ENCODE measurements around the gene TARM1.
A peak's percentile ranks its signal among the peaks of the same experiment; 100 is the strongest.
"Not testable (repeated sequence)": the region's sequence is repeated elsewhere in the genome, so short reads cannot be mapped to it uniquely, and the experiment has no call there.

TARM1 gene

GRCh38 chr19:54081032-54081431 lies at the start of gene TARM1:
TARM1 (minus strand) TSS chr19:54081365; CDS start chr19:54081340, 25 bp downstream.
- no peak for DNase-seq

GRCh38 chr19:54129617-54129996 lies 48.4 kb upstream of the TARM1 start:
- DNase-seq = no peak

- no peak for DNase-seq
These were observed 47.8 kb upstream of the TARM1 start for GRCh38 chr19:54128796-54129616.

GRCh38 chr19:54128441-54128725 lies 47.2 kb upstream of the TARM1 start:
- DNase-seq = no peak

GRCh38 chr19:54127688-54128440 lies 46.7 kb upstream of the TARM1 start:
- no peak for DNase-seq

GRCh38 chr19:54125713-54126112 lies 44.5 kb upstream of the TARM1 start:
- no peak for DNase-seq

- DNase-seq = no peak
These were observed 43.2 kb upstream of the TARM1 start for GRCh38 chr19:54124393-54124792.

GRCh38 chr19:54123682-54124081 lies 42.5 kb upstream of the TARM1 start:
- DNase-seq = no peak

- no peak for DNase-seq
These were observed 40.1 kb upstream of the TARM1 start for GRCh38 chr19:54121259-54121658.

- peak; percentile 97 for DNase-seq
These were observed 34.2 kb upstream of the TARM1 start, which contains the start of the genes PRPF31 and TFPT for GRCh38 chr19:54115109-54116063. PRPF31 (plus strand) TSS chr19:54115754; CDS start chr19:54118279, 2,525 bp downstream. TFPT (minus strand) TSS chr19:54115657; CDS start chr19:54115269, 388 bp downstream.

- peak; percentile 48 for DNase-seq
These were observed 33.4 kb upstream of the TARM1 start for GRCh38 chr19:54114340-54115108.

- DNase-seq = no peak
These were observed 28.5 kb upstream of the TARM1 start for GRCh38 chr19:54109651-54110050.

GRCh38 chr19:54108496-54108895 lies 27.3 kb upstream of the TARM1 start:
- no peak for DNase-seq

GRCh38 chr19:54107876-54108490 lies 26.8 kb upstream of the TARM1 start:
- no peak for DNase-seq

- no peak for DNase-seq
These were observed 25.6 kb upstream of the TARM1 start for GRCh38 chr19:54106716-54107115.

- no peak for DNase-seq
These were observed 24.6 kb upstream of the TARM1 start for GRCh38 chr19:54105796-54106195.

GRCh38 chr19:54104998-54105715 lies 24.0 kb upstream of the TARM1 start:
- no peak for DNase-seq

- DNase-seq = peak; percentile 99
These were observed 21.4 kb upstream of the TARM1 start, which contains the start of gene NDUFA3 for GRCh38 chr19:54102421-54103169. NDUFA3 (plus strand) TSS chr19:54102855; CDS start chr19:54102879, 24 bp downstream.

GRCh38 chr19:54100561-54100960 lies 19.4 kb upstream of the TARM1 start, which contains the start of gene OSCAR:
OSCAR (minus strand) TSS chr19:54100803; CDS start chr19:54100792, 11 bp downstream.
- peak; percentile 7 for DNase-seq

GRCh38 chr19:54099903-54100255 lies 18.7 kb upstream of the TARM1 start:
- not testable (repeated sequence) for DNase-seq
